ENCODE data around the gene LIPF. TPM values are rescaled to one million over a fixed set of nuclear protein-coding genes. Genes with fewer than 3 reads are reported as not detected.

The LIPF gene, protein sequence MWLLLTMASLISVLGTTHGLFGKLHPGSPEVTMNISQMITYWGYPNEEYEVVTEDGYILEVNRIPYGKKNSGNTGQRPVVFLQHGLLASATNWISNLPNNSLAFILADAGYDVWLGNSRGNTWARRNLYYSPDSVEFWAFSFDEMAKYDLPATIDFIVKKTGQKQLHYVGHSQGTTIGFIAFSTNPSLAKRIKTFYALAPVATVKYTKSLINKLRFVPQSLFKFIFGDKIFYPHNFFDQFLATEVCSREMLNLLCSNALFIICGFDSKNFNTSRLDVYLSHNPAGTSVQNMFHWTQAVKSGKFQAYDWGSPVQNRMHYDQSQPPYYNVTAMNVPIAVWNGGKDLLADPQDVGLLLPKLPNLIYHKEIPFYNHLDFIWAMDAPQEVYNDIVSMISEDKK
- not detected for total RNA-seq
- long read RNA-seq: 0 reads

DNA sequence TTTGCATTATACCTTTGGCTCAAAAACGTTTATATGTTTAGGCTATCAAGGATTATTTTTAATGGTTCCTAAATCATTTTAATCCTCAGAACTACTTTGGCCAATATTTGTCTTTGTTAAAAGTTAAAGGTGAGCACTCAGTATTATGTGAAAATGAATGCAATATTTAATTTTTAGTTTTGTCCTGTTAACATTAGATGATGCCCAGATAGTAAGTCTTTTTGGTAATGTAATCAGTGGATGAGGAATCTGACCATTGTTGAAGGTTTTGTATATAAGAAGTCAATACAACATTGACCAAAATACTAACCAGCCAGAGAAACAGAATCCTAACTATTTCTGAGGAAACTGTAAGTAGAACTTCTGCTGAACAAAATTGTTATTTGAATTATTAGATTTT is at the start of gene LIPF:
LIPF (plus strand) TSS at position 301 of the 400 bp plus-strand sequence. CDS start 2,856 bp downstream, outside the sequence.
- H3K4me3 ChIP-seq: no peak within 1 kb of the TSS
- no peaks in the 10 kb centered on the region for H3K9me3 ChIP-seq
- ATAC-seq: no peak
- DNase-seq: no peak
- no peaks in the 10 kb centered on the region for H3K27me3 ChIP-seq (ENCODE audit: low read depth)
- intact Hi-C loops (cut with DNase I): no loop called here
- no peak within 1 kb of the TSS for H3K27ac ChIP-seq
- TF ChIP-seq, protein P1, sequence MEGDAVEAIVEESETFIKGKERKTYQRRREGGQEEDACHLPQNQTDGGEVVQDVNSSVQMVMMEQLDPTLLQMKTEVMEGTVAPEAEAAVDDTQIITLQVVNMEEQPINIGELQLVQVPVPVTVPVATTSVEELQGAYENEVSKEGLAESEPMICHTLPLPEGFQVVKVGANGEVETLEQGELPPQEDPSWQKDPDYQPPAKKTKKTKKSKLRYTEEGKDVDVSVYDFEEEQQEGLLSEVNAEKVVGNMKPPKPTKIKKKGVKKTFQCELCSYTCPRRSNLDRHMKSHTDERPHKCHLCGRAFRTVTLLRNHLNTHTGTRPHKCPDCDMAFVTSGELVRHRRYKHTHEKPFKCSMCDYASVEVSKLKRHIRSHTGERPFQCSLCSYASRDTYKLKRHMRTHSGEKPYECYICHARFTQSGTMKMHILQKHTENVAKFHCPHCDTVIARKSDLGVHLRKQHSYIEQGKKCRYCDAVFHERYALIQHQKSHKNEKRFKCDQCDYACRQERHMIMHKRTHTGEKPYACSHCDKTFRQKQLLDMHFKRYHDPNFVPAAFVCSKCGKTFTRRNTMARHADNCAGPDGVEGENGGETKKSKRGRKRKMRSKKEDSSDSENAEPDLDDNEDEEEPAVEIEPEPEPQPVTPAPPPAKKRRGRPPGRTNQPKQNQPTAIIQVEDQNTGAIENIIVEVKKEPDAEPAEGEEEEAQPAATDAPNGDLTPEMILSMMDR (IDR thresholded peaks at IDR 0.05): no peak
- no peaks in the 10 kb centered on the region for H3K4me1 ChIP-seq
- no peaks in the 10 kb centered on the region for H3K36me3 ChIP-seq

DNA sequence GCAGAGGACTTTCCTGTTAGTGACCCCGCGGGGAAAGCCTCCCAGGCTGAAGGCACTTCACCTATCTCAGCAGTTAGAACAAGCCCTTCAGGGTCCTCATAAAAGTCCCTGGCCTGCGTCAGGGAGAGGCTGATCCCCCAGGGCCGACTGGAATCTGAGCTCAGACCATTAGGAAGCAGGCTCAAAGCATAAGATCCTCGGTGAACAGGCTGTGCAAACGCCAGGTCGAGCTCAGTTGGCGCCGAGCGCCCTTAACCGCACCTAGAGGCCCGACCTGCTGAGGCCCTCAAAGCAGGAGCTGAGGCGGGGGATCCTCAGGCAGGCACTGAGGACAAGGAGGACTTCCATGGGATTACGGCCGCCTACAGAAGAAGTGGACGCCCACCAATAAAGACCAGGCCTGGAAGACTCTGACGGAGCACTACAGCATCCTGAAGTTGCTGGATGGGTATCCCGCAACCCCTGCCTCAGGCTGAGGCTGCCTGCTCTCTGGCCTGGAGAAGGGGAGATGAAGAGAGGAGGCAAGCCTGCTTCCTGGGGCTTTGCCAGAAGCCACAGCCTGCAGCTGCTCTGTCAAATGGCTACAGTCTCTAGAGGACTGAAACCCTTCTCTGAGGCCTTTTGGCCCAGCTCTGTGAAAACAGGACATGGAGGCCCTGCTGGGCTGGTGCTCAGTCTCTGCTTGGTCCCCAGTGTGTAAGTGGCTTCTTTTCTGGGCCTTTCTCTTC is 47.8 kb upstream of the LIPF start:
- TF ChIP-seq, protein P1 (IDR thresholded peaks at IDR 0.05): no peak
- H3K27me3 ChIP-seq (ENCODE audit: low read depth): no peaks in the 10 kb centered on the region
- peak in 1 of 2 donors; percentile 34 for ATAC-seq
- peaks cover 5% of the 10 kb centered on the region for H3K9me3 ChIP-seq
- H3K4me1 ChIP-seq: no peaks in the 10 kb centered on the region
- no peak for DNase-seq
- intact Hi-C loops (cut with DNase I): no loop called here
- H3K27ac ChIP-seq: no peak overlapping the region
- no peaks in the 10 kb centered on the region for H3K36me3 ChIP-seq
- H3K4me3 ChIP-seq: no peak overlapping the region

GRCh38 chr10:88617772-88618300 is 46.4 kb upstream of the LIPF start:
- Histone ChIP-seq H3K4me3 (no peak overlapping the region), H3K9me3 (peaks cover 5% of the 10 kb centered on the region), H3K4me1 (no peaks in the 10 kb centered on the region), H3K36me3 (no peaks in the 10 kb centered on the region), H3K27ac (no peak overlapping the region), H3K27me3 (ENCODE audit: low read depth) (no peaks in the 10 kb centered on the region)
- intact Hi-C loops (cut with DNase I): no loop called here
- no peak for ATAC-seq
- no peak for DNase-seq
- TF ChIP-seq, protein P1 (IDR thresholded peaks at IDR 0.05): no peak

GRCh38 chr10:88618496-88618895 is 45.7 kb upstream of the LIPF start:
- ATAC-seq: no peak
- no peak for DNase-seq
- peaks cover 5% of the 10 kb centered on the region for H3K9me3 ChIP-seq
- H3K27me3 ChIP-seq (ENCODE audit: low read depth): no peaks in the 10 kb centered on the region
- no peaks in the 10 kb centered on the region for H3K4me1 ChIP-seq
- no peaks in the 10 kb centered on the region for H3K36me3 ChIP-seq
- TF ChIP-seq, protein P1 (IDR thresholded peaks at IDR 0.05): no peak
- no peak overlapping the region for H3K4me3 ChIP-seq
- no peak overlapping the region for H3K27ac ChIP-seq
- intact Hi-C loops (cut with DNase I): no loop called here

GRCh38 chr10:88620441-88620840 is 43.8 kb upstream of the LIPF start:
- no peaks in the 10 kb centered on the region for H3K36me3 ChIP-seq
- no peak overlapping the region for H3K27ac ChIP-seq
- H3K4me3 ChIP-seq: no peak overlapping the region
- ATAC-seq: no peak
- DNase-seq: no peak
- intact Hi-C loops (cut with DNase I): no loop called here
- H3K27me3 ChIP-seq (ENCODE audit: low read depth): no peaks in the 10 kb centered on the region
- TF ChIP-seq, protein P1 (IDR thresholded peaks at IDR 0.05): no peak
- no peaks in the 10 kb centered on the region for H3K4me1 ChIP-seq
- no peaks in the 10 kb centered on the region for H3K9me3 ChIP-seq
